Lung (tissue), 12 donors: ENCODE data around the gene PSMB11. TPM values are rescaled to one million over a fixed set of nuclear protein-coding genes. Genes with fewer than 3 reads are reported as not detected.
A peak's percentile ranks its signal among the peaks of the same experiment; 100 is the strongest.

ENCODE experiments used
- ATAC-seq: fragments of 200-7000 bp; cut with Tn5 transposase; one replicate; pipeline ENCODE4 v1.9.1; 2020; ENCODE audit warnings: moderate number of reproducible peaks; ENCODE audit not compliant: insufficient read depth, low FRiP score
- DNase-seq, 3 donors: peaks; one replicate each; pipeline ENCODE4 v3.0.0-alpha.2; 2013 to 2017
- H3K27ac ChIP-seq, 2 donors: one replicate each; pipeline ENCODE4 v1.5.1; 2013; ENCODE audit warnings: mild to moderate bottlenecking in 2 of 2, moderate library complexity in 2 of 2, control low read depth in 1 of 2, inconsistent platforms in 1 of 2, low read depth in 1 of 2, low read length in 1 of 2
- H3K27me3 ChIP-seq, 3 donors: one replicate each; pipeline ENCODE4 v1.5.1; 2013; ENCODE audit warnings: low read length in 2 of 3; ENCODE audit not compliant: control insufficient read depth in 3 of 3, insufficient read depth in 3 of 3
- H3K36me3 ChIP-seq, 4 donors: one replicate each; pipeline ENCODE4 v1.5.1; 2013; ENCODE audit warnings: low read length in 4 of 4, mild to moderate bottlenecking in 1 of 4, moderate library complexity in 1 of 4; ENCODE audit not compliant: control insufficient read depth in 4 of 4, insufficient read depth in 4 of 4
- H3K4me1 ChIP-seq, 5 donors: one replicate each; pipeline ENCODE4 v1.5.1; 2013; ENCODE audit warnings: low read length in 5 of 5, mild to moderate bottlenecking in 2 of 5, moderate library complexity in 1 of 5; ENCODE audit not compliant: control insufficient read depth in 5 of 5, insufficient read depth in 5 of 5
- H3K4me3 ChIP-seq: one replicate; pipeline ENCODE4 v1.5.1; 2013; ENCODE audit warnings: mild to moderate bottlenecking, control low read depth, moderate library complexity
- H3K9ac ChIP-seq, 2 donors: one replicate each; pipeline ENCODE4 v1.5.1; 2013; ENCODE audit warnings: low read length in 2 of 2, control low read depth in 1 of 2; ENCODE audit not compliant: insufficient read depth in 1 of 2
- H3K9me3 ChIP-seq, 4 donors: one replicate each; pipeline ENCODE4 v1.5.1; 2013; ENCODE audit warnings: low read length in 3 of 4, mild to moderate bottlenecking in 1 of 4, moderate library complexity in 1 of 4; ENCODE audit not compliant: control insufficient read depth in 4 of 4, insufficient read depth in 3 of 4
- CTCF ChIP-seq: IDR thresholded peaks from 2 replicates; pipeline ENCODE4 v1.5.1; 2012; ENCODE audit warnings: mild to moderate bottlenecking; ENCODE audit errors: control extremely low read depth, extremely low read depth
- WGBS, 2 donors: extraction: QIAGEN DNeasy Blood & Tissue Kit; methylation state at CpG; one replicate each; pipeline ENCODE4 v1.1.7; 2013; 5-methylcytosine and 5-hydroxymethylcytosine counted together
- polyA plus RNA-seq, 2 donors: library from polyadenylated mRNA; stranded (reverse); fragments of 200-250 nt; gene quantifications; one replicate each; pipeline ENCODE4 v1.2.1, GENCODE V29; 2013
- total RNA-seq, 2 donors: library from RNA; depleted of rRNA in 1 of 2; stranded (reverse); fragments of >200 nt in 1 of 2; gene quantifications; one replicate each; pipeline ENCODE4 v1.2.1, GENCODE V29; 2014 to 2021
- donor health status: control.
- donor health status: control.
- donor health status: Bipolar disorder and iron deficiency.
- donor health status: healthy.
- donor health status: DM: yes; HTN: yes; CAD: no.

PSMB11 gene
- total and polyA plus RNA-seq, 4 donors = not detected

GRCh38 chr14:23034498-23035302, 7.3 kb upstream of the PSMB11 start, which contains the start of gene PSMB5:
Gene PSMB5, minus strand, starts transcription at chr14:23034900. Its CDS starts 19 bp downstream, at chr14:23034881.
- H3K4me3 ChIP-seq = peak within 1 kb of the TSS; percentile 96
- 0% methylated on average over 36 of the region's 36 CpGs for WGBS, 2 donors
- H3K4me1 ChIP-seq = peaks cover 0 to 17% (median 10%) of the 10 kb centered on the region in 5 donors
- peak within 1 kb of the TSS; percentile 84 to 96 for H3K9ac ChIP-seq
- peaks cover 4 to 15% (median 7%) of the 10 kb centered on the region in 4 donors for H3K36me3 ChIP-seq
- no peak for TF ChIP-seq CTCF
- no peaks in the 10 kb centered on the region for H3K27me3 ChIP-seq
- DNase-seq (peak; percentile 92 to 97 (median 97)), ATAC-seq (peak; percentile 97)
- peak within 1 kb of the TSS; percentile 97 to 99 for H3K27ac ChIP-seq
- no peaks in the 10 kb centered on the region for H3K9me3 ChIP-seq

GRCh38 chr14:23035303-23036144, 6.5 kb upstream of the PSMB11 start:
- Histone ChIP-seq H3K9me3 (no peaks in the 10 kb centered on the region), H3K36me3 (peaks cover 4 to 13% (median 7%) of the 10 kb centered on the region in 4 donors), H3K4me3 (no peak overlapping the region), H3K4me1 (peaks cover 0 to 17% (median 10%) of the 10 kb centered on the region in 5 donors), H3K27ac (peak overlapping the region; percentile 97 to 99), H3K9ac (peak overlapping the region in 1 of 2 donors; percentile 84), H3K27me3 (no peaks in the 10 kb centered on the region)
- WGBS, 2 donors = 72 to 73% methylated on average over 14 of the region's 14 CpGs
- ATAC-seq (no peak), DNase-seq (no peak)
- no peak for TF ChIP-seq CTCF

GRCh38 chr14:23040100-23040499, 1.9 kb upstream of the PSMB11 start:
- H3K4me3 ChIP-seq = no peak overlapping the region
- WGBS, 2 donors = 85 to 94% methylated on average over 4 of the region's 4 CpGs
- DNase-seq (no peak), ATAC-seq (no peak)
- peaks cover 0 to 11% (median 4%) of the 10 kb centered on the region in 5 donors for H3K4me1 ChIP-seq
- no peaks in the 10 kb centered on the region for H3K9me3 ChIP-seq
- H3K27ac ChIP-seq = no peak overlapping the region
- no peak overlapping the region for H3K9ac ChIP-seq
- no peak for TF ChIP-seq CTCF
- no peaks in the 10 kb centered on the region for H3K27me3 ChIP-seq
- no peaks in the 10 kb centered on the region for H3K36me3 ChIP-seq
